Keratinocyte (primary cell): Measurements from ENCODE around the gene SHOC1. TPM values are rescaled to one million over a fixed set of nuclear protein-coding genes. Genes with fewer than 3 reads are reported as not detected.

Source experiments
- DNase-seq: peaks from one replicate; pipeline ENCODE4 v3.0.0-alpha.2; 2011; ENCODE audit warnings: low read depth, missing footprints, low spot score
- FAIRE-seq: peaks from 2 replicates; lab custom pipeline; 2011; peaks lifted over from hg19 to GRCh38; lab: Jason Lieb, UNC
- H2AFZ ChIP-seq: 2 replicates; pipeline ENCODE4 v1.6.0; 2012; ENCODE audit warnings: low read length, control low read depth, inconsistent platforms; ENCODE audit not compliant: control insufficient read depth
- H3K27ac ChIP-seq: 2 replicates; pipeline ENCODE4 v1.5.1; 2011; ENCODE audit warnings: low read length; ENCODE audit not compliant: control insufficient read depth, insufficient read depth
- H3K27me3 ChIP-seq: 3 replicates; pipeline ENCODE4 v1.6.0; 2011; ENCODE audit warnings: low read length; ENCODE audit not compliant: control insufficient read depth, insufficient read depth; ENCODE audit errors: extremely low read depth
- H3K36me3 ChIP-seq, 2 experiments: 2 replicates in 1 of 2; 3 replicates in 1 of 2; pipeline ENCODE4 v1.5.1; 2011; ENCODE audit warnings: low read length in 2 of 2, mild to moderate bottlenecking in 1 of 2; ENCODE audit not compliant: control insufficient read depth in 2 of 2, insufficient read depth in 2 of 2; ENCODE audit errors: extremely low read depth in 1 of 2
- H3K4me1 ChIP-seq: 3 replicates; pipeline ENCODE4 v1.5.1; 2011; ENCODE audit warnings: low read length; ENCODE audit not compliant: control insufficient read depth, insufficient read depth; ENCODE audit errors: extremely low read depth
- H3K4me2 ChIP-seq: 3 replicates; pipeline ENCODE4 v1.6.0; 2011; ENCODE audit warnings: low read depth, low read length; ENCODE audit not compliant: control insufficient read depth, insufficient read depth; ENCODE audit errors: extremely low read depth
- H3K4me3 ChIP-seq, 3 experiments: fragments of 200-600 bp in 1 of 3; sonication (generic) in 1 of 3; 2 replicates in 2 of 3; 3 replicates in 1 of 3; pipeline ENCODE4 v1.5.1; 2011 to 2016; ENCODE audit warnings: low read length in 3 of 3, mild to moderate bottlenecking in 3 of 3, control low read depth in 2 of 3, inconsistent platforms in 1 of 3, low read depth in 1 of 3, mixed read lengths in 1 of 3, mixed run types in 1 of 3, moderate library complexity in 1 of 3; ENCODE audit not compliant: control insufficient read depth in 2 of 3, insufficient read depth in 2 of 3; ENCODE audit errors: extremely low read depth in 1 of 3
- H3K79me2 ChIP-seq: 2 replicates; pipeline ENCODE4 v1.6.0; 2012; ENCODE audit warnings: low read length; ENCODE audit not compliant: control insufficient read depth, insufficient read depth
- H3K9ac ChIP-seq: 3 replicates; pipeline ENCODE4 v1.6.0; 2011; ENCODE audit warnings: low read length; ENCODE audit not compliant: control insufficient read depth, insufficient read depth; ENCODE audit errors: extremely low read depth
- H3K9me1 ChIP-seq: 3 replicates; pipeline ENCODE4 v1.6.0; 2011; ENCODE audit warnings: low read length; ENCODE audit not compliant: control insufficient read depth, insufficient read depth; ENCODE audit errors: extremely low read depth
- H3K9me3 ChIP-seq: 2 replicates; pipeline ENCODE4 v1.5.1; 2012; ENCODE audit warnings: low read depth, low read length; ENCODE audit not compliant: control insufficient read depth
- H4K20me1 ChIP-seq: 3 replicates; pipeline ENCODE4 v1.6.0; 2011; ENCODE audit warnings: low read length; ENCODE audit not compliant: control insufficient read depth, insufficient read depth; ENCODE audit errors: extremely low read depth
- EZH2 ChIP-seq: IDR thresholded peaks from one replicate; pipeline ENCODE4 v1.6.1; 2012; ENCODE audit warnings: inconsistent platforms, mild to moderate bottlenecking, low read length, moderate library complexity
- dilution Hi-C: fragments of 300-500 bp; cut with MboI; formaldehyde crosslinking; loops from one replicate; pipeline ENCODE4 v1.7.0; 2020; ENCODE audit warnings: low sequenced_read_pairs; ENCODE audit not compliant: extremely low pct_ligation_motif_present
- polyA plus RNA-seq, 5 experiments: library from polyadenylated mRNA; depleted of rRNA in 3 of 5; stranded (reverse) in 3 of 5; stranded (forward) in 1 of 5; unstranded in 1 of 5; fragments of >200 nt; gene quantifications; 1 replicate in 1 of 5; 2 replicates in 3 of 5; 3 replicates in 1 of 5; pipeline versions ENCODE4 v1.2.1 to v1.2.3, GENCODE V29; 2011 to 2012; ENCODE audit warnings: missing spikeins in 2 of 5, low read depth in 1 of 5, low replicate concordance in 1 of 5
- TF ChIP-seq, protein P1 (sequence below), 3 experiments: IDR thresholded peaks in 1 of 3; conservative IDR thresholded peaks in 1 of 3; optimal IDR thresholded peaks in 1 of 3; 2 replicates in 2 of 3; 3 replicates in 1 of 3; pipeline versions ENCODE3 to v1.5.1; 2011; ENCODE audit warnings: low read length in 3 of 3, mild to moderate bottlenecking in 3 of 3, moderate library complexity in 2 of 3, control low read depth in 1 of 3, inconsistent platforms in 1 of 3; ENCODE audit not compliant: insufficient read depth in 2 of 3; ENCODE audit errors: extremely low read depth in 1 of 3

The SHOC1 gene
- polyA plus RNA-seq, 1 donor (not counting 4 experiments of a cell fraction or from before 2014, with no cell fraction given), result 0.03 TPM

DNA sequence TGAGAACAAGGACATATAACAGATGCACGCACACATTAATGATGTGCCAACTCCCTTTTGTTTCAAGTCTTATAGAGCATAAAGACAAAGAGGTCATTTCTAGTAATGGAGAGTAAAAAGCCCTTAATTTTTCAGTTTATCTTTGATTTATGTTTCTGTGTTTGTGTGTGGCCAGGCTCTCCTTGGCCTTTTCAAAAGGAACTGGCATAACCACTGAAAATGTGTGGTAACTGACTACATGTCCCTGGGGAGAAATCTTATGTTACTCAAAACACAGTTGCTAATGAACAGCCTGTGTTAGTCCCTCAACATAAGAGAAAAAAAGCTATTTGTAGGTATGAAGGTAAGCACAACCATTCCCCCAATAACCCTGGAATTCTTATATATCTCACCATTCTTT, 47.6 kb upstream of the SHOC1 start:
- Histone ChIP-seq H3K27me3 (no peaks in the 10 kb centered on the region), H2AFZ (no peak overlapping the region), H3K27ac (no peak overlapping the region), H4K20me1 (no peaks in the 10 kb centered on the region), H3K4me3 (no peak overlapping the region), H3K9me3 (no peaks in the 10 kb centered on the region), H3K4me1 (peaks cover 25% of the 10 kb centered on the region), H3K79me2 (no peaks in the 10 kb centered on the region), H3K4me2 (no peak overlapping the region), H3K36me3 (no peaks in the 10 kb centered on the region), H3K9ac (no peak overlapping the region), H3K9me1 (no peaks in the 10 kb centered on the region)
- TF ChIP-seq, protein P1, sequence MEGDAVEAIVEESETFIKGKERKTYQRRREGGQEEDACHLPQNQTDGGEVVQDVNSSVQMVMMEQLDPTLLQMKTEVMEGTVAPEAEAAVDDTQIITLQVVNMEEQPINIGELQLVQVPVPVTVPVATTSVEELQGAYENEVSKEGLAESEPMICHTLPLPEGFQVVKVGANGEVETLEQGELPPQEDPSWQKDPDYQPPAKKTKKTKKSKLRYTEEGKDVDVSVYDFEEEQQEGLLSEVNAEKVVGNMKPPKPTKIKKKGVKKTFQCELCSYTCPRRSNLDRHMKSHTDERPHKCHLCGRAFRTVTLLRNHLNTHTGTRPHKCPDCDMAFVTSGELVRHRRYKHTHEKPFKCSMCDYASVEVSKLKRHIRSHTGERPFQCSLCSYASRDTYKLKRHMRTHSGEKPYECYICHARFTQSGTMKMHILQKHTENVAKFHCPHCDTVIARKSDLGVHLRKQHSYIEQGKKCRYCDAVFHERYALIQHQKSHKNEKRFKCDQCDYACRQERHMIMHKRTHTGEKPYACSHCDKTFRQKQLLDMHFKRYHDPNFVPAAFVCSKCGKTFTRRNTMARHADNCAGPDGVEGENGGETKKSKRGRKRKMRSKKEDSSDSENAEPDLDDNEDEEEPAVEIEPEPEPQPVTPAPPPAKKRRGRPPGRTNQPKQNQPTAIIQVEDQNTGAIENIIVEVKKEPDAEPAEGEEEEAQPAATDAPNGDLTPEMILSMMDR (optimal IDR thresholded peaks at IDR 0.05 in 1 of 3, IDR thresholded peaks at IDR 0.05 in 1 of 3, conservative IDR thresholded peaks at IDR 0.05 in 1 of 3; ENCODE audit: extremely low read depth in 1 of 3, insufficient read depth in 2 of 3, low read length in 3 of 3), result no peak
- no peak for TF ChIP-seq EZH2
- FAIRE-seq, result no peak
- dilution Hi-C loops, result no loop called here
- DNase-seq, result no peak

DNA sequence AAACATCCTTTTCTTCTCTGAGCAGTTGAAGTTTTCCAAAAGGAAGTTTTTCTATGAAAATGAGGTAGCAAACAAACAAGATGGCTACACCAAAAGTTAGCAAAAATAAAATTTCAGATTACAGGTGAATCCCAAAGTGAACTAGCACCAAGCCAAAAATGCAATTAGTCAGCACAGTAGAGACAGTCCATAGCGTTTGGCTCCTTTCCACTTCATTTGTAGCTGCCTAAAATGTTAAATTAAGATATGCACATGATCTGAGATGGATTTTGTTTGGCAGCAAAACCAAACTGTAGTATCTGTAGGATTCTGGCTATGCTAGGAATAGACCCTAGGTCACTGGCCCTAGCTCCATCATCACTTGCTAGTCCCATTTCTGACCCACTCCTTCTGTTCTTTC, 45.7 kb upstream of the SHOC1 start:
- H4K20me1 ChIP-seq, result no peaks in the 10 kb centered on the region
- dilution Hi-C loops, result no loop called here
- no peaks in the 10 kb centered on the region for H3K36me3 ChIP-seq
- no peaks in the 10 kb centered on the region for H3K79me2 ChIP-seq
- H2AFZ ChIP-seq, result no peak overlapping the region
- H3K27me3 ChIP-seq, result no peaks in the 10 kb centered on the region
- H3K9ac ChIP-seq, result no peak overlapping the region
- H3K4me2 ChIP-seq, result no peak overlapping the region
- TF ChIP-seq, protein P1 (optimal IDR thresholded peaks at IDR 0.05 in 1 of 3, IDR thresholded peaks at IDR 0.05 in 1 of 3, conservative IDR thresholded peaks at IDR 0.05 in 1 of 3; ENCODE audit: extremely low read depth in 1 of 3, insufficient read depth in 2 of 3, low read length in 3 of 3), result no peak
- TF ChIP-seq EZH2, result no peak
- peak overlapping the region; percentile 22 for H3K27ac ChIP-seq
- no peak overlapping the region for H3K4me3 ChIP-seq
- H3K4me1 ChIP-seq, result peaks cover 25% of the 10 kb centered on the region
- no peaks in the 10 kb centered on the region for H3K9me3 ChIP-seq
- no peaks in the 10 kb centered on the region for H3K9me1 ChIP-seq
- DNase-seq (no peak), FAIRE-seq (no peak)
